Measurements from ENCODE around the gene TMEM86A.

TMEM86A gene

GRCh38 chr11:18748766-18749365, 50.3 kb downstream of the TMEM86A start:
- Histone ChIP-seq H3K27me3 (ENCODE audit: insufficient read depth, poor library complexity, severe bottlenecking) (no peaks in the 10 kb centered on the region), H3K27ac (replicated peaks) (no peak overlapping the region), H3K4me3 (replicated peaks; ENCODE audit: insufficient read depth, low read length) (no peak overlapping the region)
- TF ChIP-seq GABPA (IDR thresholded peaks at IDR 0.05; ENCODE audit: low read depth) (no peak), REST (IDR thresholded peaks at IDR 0.05; ENCODE audit: insufficient replicate concordance, low read depth) (no peak), CTCF (IDR thresholded peaks at IDR 0.05; ENCODE audit: insufficient read depth, low read length) (no peak), SPI1 (IDR thresholded peaks at IDR 0.05; ENCODE audit: borderline replicate concordance, low read depth) (no peak), POLR2AphosphoS5 (IDR thresholded peaks at IDR 0.05; ENCODE audit: low read depth) (no peak)
- no peak for DNase-seq (ENCODE audit: low read depth in 1 of 2, low spot score in 1 of 2)

- no peaks in the 10 kb centered on the region for H3K27me3 ChIP-seq (ENCODE audit: insufficient read depth, poor library complexity, severe bottlenecking)
- TF ChIP-seq SPI1 (IDR thresholded peaks at IDR 0.05; ENCODE audit: borderline replicate concordance, low read depth) (no peak), POLR2AphosphoS5 (IDR thresholded peaks at IDR 0.05; ENCODE audit: low read depth) (no peak), REST (IDR thresholded peaks at IDR 0.05; ENCODE audit: insufficient replicate concordance, low read depth) (no peak), GABPA (IDR thresholded peaks at IDR 0.05; ENCODE audit: low read depth) (no peak), CTCF (IDR thresholded peaks at IDR 0.05; ENCODE audit: insufficient read depth, low read length) (no peak)
- no peak overlapping the region for H3K4me3 ChIP-seq (replicated peaks; ENCODE audit: insufficient read depth, low read length)
- H3K27ac ChIP-seq (replicated peaks) = no peak overlapping the region
- DNase-seq (ENCODE audit: low read depth in 1 of 2, low spot score in 1 of 2) = no peak
Observed at GRCh38 chr11:18749681-18750319, 51.2 kb downstream of the TMEM86A start.

- Histone ChIP-seq H3K4me3 (replicated peaks; ENCODE audit: insufficient read depth, low read length) (no peak overlapping the region), H3K27me3 (ENCODE audit: insufficient read depth, poor library complexity, severe bottlenecking) (no peaks in the 10 kb centered on the region), H3K27ac (replicated peaks) (no peak overlapping the region)
- no peak for TF ChIP-seq CTCF (IDR thresholded peaks at IDR 0.05; ENCODE audit: insufficient read depth, low read length)
- no peak for DNase-seq (ENCODE audit: low read depth in 1 of 2, low spot score in 1 of 2)
Observed at GRCh38 chr11:18750944-18751343, 52.4 kb downstream of the TMEM86A start.

GRCh38 chr11:18752502-18752901, 53.9 kb downstream of the TMEM86A start:
- Histone ChIP-seq H3K27me3 (ENCODE audit: insufficient read depth, poor library complexity, severe bottlenecking) (no peaks in the 10 kb centered on the region), H3K27ac (replicated peaks) (no peak overlapping the region), H3K4me3 (replicated peaks; ENCODE audit: insufficient read depth, low read length) (no peak overlapping the region)
- TF ChIP-seq REST (IDR thresholded peaks at IDR 0.05; ENCODE audit: insufficient replicate concordance, low read depth) = no peak
- no peak for TF ChIP-seq GABPA (IDR thresholded peaks at IDR 0.05; ENCODE audit: low read depth)
- no peak for TF ChIP-seq CTCF (IDR thresholded peaks at IDR 0.05; ENCODE audit: insufficient read depth, low read length)
- no peak for TF ChIP-seq SPI1 (IDR thresholded peaks at IDR 0.05; ENCODE audit: borderline replicate concordance, low read depth)
- TF ChIP-seq POLR2AphosphoS5 (IDR thresholded peaks at IDR 0.05; ENCODE audit: low read depth) = no peak
- no peak for DNase-seq (ENCODE audit: low read depth in 1 of 2, low spot score in 1 of 2)
